Keratinocyte (primary cell): Measurements from ENCODE around the gene FANCF. TPM values are rescaled to one million over a fixed set of nuclear protein-coding genes. Genes with fewer than 3 reads are reported as not detected.

ENCODE experiments used
- DNase-seq: peaks from one replicate; pipeline ENCODE4 v3.0.0-alpha.2; 2011; ENCODE audit warnings: low read depth, missing footprints, low spot score
- FAIRE-seq: peaks from 2 replicates; lab custom pipeline; 2011; peaks lifted over from hg19 to GRCh38; lab: Jason Lieb, UNC
- H2AFZ ChIP-seq: 2 replicates; pipeline ENCODE4 v1.6.0; 2012; ENCODE audit warnings: low read length, control low read depth, inconsistent platforms; ENCODE audit not compliant: control insufficient read depth
- H3K27ac ChIP-seq: 2 replicates; pipeline ENCODE4 v1.5.1; 2011; ENCODE audit warnings: low read length; ENCODE audit not compliant: control insufficient read depth, insufficient read depth
- H3K27me3 ChIP-seq: 3 replicates; pipeline ENCODE4 v1.6.0; 2011; ENCODE audit warnings: low read length; ENCODE audit not compliant: control insufficient read depth, insufficient read depth; ENCODE audit errors: extremely low read depth
- H3K36me3 ChIP-seq, 2 experiments: 2 replicates in 1 of 2; 3 replicates in 1 of 2; pipeline ENCODE4 v1.5.1; 2011; ENCODE audit warnings: low read length in 2 of 2, mild to moderate bottlenecking in 1 of 2; ENCODE audit not compliant: control insufficient read depth in 2 of 2, insufficient read depth in 2 of 2; ENCODE audit errors: extremely low read depth in 1 of 2
- H3K4me1 ChIP-seq: 3 replicates; pipeline ENCODE4 v1.5.1; 2011; ENCODE audit warnings: low read length; ENCODE audit not compliant: control insufficient read depth, insufficient read depth; ENCODE audit errors: extremely low read depth
- H3K4me2 ChIP-seq: 3 replicates; pipeline ENCODE4 v1.6.0; 2011; ENCODE audit warnings: low read depth, low read length; ENCODE audit not compliant: control insufficient read depth, insufficient read depth; ENCODE audit errors: extremely low read depth
- H3K4me3 ChIP-seq, 3 experiments: fragments of 200-600 bp in 1 of 3; sonication (generic) in 1 of 3; 2 replicates in 2 of 3; 3 replicates in 1 of 3; pipeline ENCODE4 v1.5.1; 2011 to 2016; ENCODE audit warnings: low read length in 3 of 3, mild to moderate bottlenecking in 3 of 3, control low read depth in 2 of 3, inconsistent platforms in 1 of 3, low read depth in 1 of 3, mixed read lengths in 1 of 3, mixed run types in 1 of 3, moderate library complexity in 1 of 3; ENCODE audit not compliant: control insufficient read depth in 2 of 3, insufficient read depth in 2 of 3; ENCODE audit errors: extremely low read depth in 1 of 3
- H3K79me2 ChIP-seq: 2 replicates; pipeline ENCODE4 v1.6.0; 2012; ENCODE audit warnings: low read length; ENCODE audit not compliant: control insufficient read depth, insufficient read depth
- H3K9ac ChIP-seq: 3 replicates; pipeline ENCODE4 v1.6.0; 2011; ENCODE audit warnings: low read length; ENCODE audit not compliant: control insufficient read depth, insufficient read depth; ENCODE audit errors: extremely low read depth
- H3K9me1 ChIP-seq: 3 replicates; pipeline ENCODE4 v1.6.0; 2011; ENCODE audit warnings: low read length; ENCODE audit not compliant: control insufficient read depth, insufficient read depth; ENCODE audit errors: extremely low read depth
- H3K9me3 ChIP-seq: 2 replicates; pipeline ENCODE4 v1.5.1; 2012; ENCODE audit warnings: low read depth, low read length; ENCODE audit not compliant: control insufficient read depth
- H4K20me1 ChIP-seq: 3 replicates; pipeline ENCODE4 v1.6.0; 2011; ENCODE audit warnings: low read length; ENCODE audit not compliant: control insufficient read depth, insufficient read depth; ENCODE audit errors: extremely low read depth
- EZH2 ChIP-seq: IDR thresholded peaks from one replicate; pipeline ENCODE4 v1.6.1; 2012; ENCODE audit warnings: inconsistent platforms, mild to moderate bottlenecking, low read length, moderate library complexity
- dilution Hi-C: fragments of 300-500 bp; cut with MboI; formaldehyde crosslinking; loops from one replicate; pipeline ENCODE4 v1.7.0; 2020; ENCODE audit warnings: low sequenced_read_pairs; ENCODE audit not compliant: extremely low pct_ligation_motif_present
- polyA minus RNA-seq, 3 experiments: library from RNA; depleted of rRNA, polyadenylated mRNA; stranded (reverse); fragments of >200 nt; gene quantifications; 1 replicate in 1 of 3; 2 replicates in 1 of 3; 3 replicates in 1 of 3; pipeline ENCODE4 v1.2.3, GENCODE V29; 2011
- polyA plus RNA-seq, 5 experiments: library from polyadenylated mRNA; depleted of rRNA in 3 of 5; stranded (reverse) in 3 of 5; stranded (forward) in 1 of 5; unstranded in 1 of 5; fragments of >200 nt; gene quantifications; 1 replicate in 1 of 5; 2 replicates in 3 of 5; 3 replicates in 1 of 5; pipeline versions ENCODE4 v1.2.1 to v1.2.3, GENCODE V29; 2011 to 2012; ENCODE audit warnings: missing spikeins in 2 of 5, low read depth in 1 of 5, low replicate concordance in 1 of 5
- TF ChIP-seq, protein P1 (sequence below), 3 experiments: IDR thresholded peaks in 1 of 3; conservative IDR thresholded peaks in 1 of 3; optimal IDR thresholded peaks in 1 of 3; 2 replicates in 2 of 3; 3 replicates in 1 of 3; pipeline versions ENCODE3 to v1.5.1; 2011; ENCODE audit warnings: low read length in 3 of 3, mild to moderate bottlenecking in 3 of 3, moderate library complexity in 2 of 3, control low read depth in 1 of 3, inconsistent platforms in 1 of 3; ENCODE audit not compliant: insufficient read depth in 2 of 3; ENCODE audit errors: extremely low read depth in 1 of 3

Gene FANCF, protein sequence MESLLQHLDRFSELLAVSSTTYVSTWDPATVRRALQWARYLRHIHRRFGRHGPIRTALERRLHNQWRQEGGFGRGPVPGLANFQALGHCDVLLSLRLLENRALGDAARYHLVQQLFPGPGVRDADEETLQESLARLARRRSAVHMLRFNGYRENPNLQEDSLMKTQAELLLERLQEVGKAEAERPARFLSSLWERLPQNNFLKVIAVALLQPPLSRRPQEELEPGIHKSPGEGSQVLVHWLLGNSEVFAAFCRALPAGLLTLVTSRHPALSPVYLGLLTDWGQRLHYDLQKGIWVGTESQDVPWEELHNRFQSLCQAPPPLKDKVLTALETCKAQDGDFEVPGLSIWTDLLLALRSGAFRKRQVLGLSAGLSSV
- polyA plus RNA-seq (3.2 to 5.8 TPM (median 5.2 TPM) in 3 replicates), polyA minus RNA-seq (1.5 to 3.4 TPM (median 2.9 TPM) in 3 replicates)
- polyA plus RNA-seq (2011; ENCODE audit: low read depth): 1.1 TPM
- polyA plus RNA-seq (2011; cell fraction: cytosol; rRNA removed): 3.8 and 5.0 TPM in 2 replicates
- polyA plus RNA-seq (2011; cell fraction: nucleus; rRNA removed): 4.3 and 4.7 TPM in 2 replicates
- 3.4 and 6.6 TPM in 2 replicates for polyA plus RNA-seq (2012; ENCODE audit: low replicate concordance)
- polyA minus RNA-seq (2011; cell fraction: cytosol; rRNA and poly(A)+ RNA removed): 4.8 TPM
- polyA minus RNA-seq (2011; cell fraction: nucleus; rRNA and poly(A)+ RNA removed): 3.2 and 3.3 TPM in 2 replicates

DNA sequence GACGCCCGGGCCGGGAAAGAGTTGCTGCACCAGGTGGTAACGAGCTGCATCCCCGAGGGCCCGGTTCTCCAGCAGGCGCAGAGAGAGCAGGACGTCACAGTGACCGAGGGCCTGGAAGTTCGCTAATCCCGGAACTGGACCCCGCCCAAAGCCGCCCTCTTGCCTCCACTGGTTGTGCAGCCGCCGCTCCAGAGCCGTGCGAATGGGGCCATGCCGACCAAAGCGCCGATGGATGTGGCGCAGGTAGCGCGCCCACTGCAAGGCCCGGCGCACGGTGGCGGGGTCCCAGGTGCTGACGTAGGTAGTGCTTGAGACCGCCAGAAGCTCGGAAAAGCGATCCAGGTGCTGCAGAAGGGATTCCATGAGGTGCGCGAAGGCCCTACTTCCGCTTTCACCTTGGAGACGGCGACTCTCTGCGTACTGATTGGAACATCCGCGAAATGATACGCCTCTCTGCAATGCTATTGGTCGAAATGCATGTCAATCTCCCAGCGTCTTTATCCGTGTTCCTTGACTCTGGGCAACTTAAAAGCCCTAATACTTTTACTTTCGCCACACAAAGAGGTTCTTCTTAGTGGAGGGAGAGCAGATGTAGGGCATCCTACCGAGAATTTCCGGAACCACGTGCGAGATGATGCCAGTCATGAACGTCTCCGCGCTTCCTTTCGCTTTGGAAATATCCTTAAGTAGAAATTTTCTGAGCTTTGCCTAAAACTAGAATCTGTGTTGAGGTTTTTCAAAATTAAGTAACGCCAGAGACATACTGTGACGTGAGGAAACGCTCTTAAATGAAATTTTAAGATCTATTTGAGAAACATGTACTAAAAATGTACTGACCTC, at the start of gene FANCF:
Gene FANCF, minus strand, starts transcription at position 376 of the 840 bp plus-strand sequence. Its CDS starts 13 bp downstream, at position 363.
- TF ChIP-seq, protein P1, sequence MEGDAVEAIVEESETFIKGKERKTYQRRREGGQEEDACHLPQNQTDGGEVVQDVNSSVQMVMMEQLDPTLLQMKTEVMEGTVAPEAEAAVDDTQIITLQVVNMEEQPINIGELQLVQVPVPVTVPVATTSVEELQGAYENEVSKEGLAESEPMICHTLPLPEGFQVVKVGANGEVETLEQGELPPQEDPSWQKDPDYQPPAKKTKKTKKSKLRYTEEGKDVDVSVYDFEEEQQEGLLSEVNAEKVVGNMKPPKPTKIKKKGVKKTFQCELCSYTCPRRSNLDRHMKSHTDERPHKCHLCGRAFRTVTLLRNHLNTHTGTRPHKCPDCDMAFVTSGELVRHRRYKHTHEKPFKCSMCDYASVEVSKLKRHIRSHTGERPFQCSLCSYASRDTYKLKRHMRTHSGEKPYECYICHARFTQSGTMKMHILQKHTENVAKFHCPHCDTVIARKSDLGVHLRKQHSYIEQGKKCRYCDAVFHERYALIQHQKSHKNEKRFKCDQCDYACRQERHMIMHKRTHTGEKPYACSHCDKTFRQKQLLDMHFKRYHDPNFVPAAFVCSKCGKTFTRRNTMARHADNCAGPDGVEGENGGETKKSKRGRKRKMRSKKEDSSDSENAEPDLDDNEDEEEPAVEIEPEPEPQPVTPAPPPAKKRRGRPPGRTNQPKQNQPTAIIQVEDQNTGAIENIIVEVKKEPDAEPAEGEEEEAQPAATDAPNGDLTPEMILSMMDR (optimal IDR thresholded peaks at IDR 0.05 in 1 of 3, IDR thresholded peaks at IDR 0.05 in 1 of 3, conservative IDR thresholded peaks at IDR 0.05 in 1 of 3; ENCODE audit: extremely low read depth in 1 of 3, insufficient read depth in 2 of 3, low read length in 3 of 3): no peak
- TF ChIP-seq EZH2: no peak
- H4K20me1 ChIP-seq: no peaks in the 10 kb centered on the region
- H3K36me3 ChIP-seq: no peaks in the 10 kb centered on the region
- H3K4me1 ChIP-seq: peaks cover 8% of the 10 kb centered on the region
- peak within 1 kb of the TSS; percentile 73 for H3K27ac ChIP-seq
- H3K9me1 ChIP-seq: no peaks in the 10 kb centered on the region
- H2AFZ ChIP-seq: peak within 1 kb of the TSS; percentile 97
- FAIRE-seq: peak; percentile 92
- peak; percentile 94 for DNase-seq
- H3K79me2 ChIP-seq: peaks cover 17% of the 10 kb centered on the region
- no peaks in the 10 kb centered on the region for H3K9me3 ChIP-seq
- H3K4me2 ChIP-seq: peak within 1 kb of the TSS; percentile 91
- H3K4me3 ChIP-seq: peak within 1 kb of the TSS; percentile 73 to 93 (median 77)
- dilution Hi-C loops: no loop called here
- no peaks in the 10 kb centered on the region for H3K27me3 ChIP-seq
- H3K9ac ChIP-seq: peak within 1 kb of the TSS; percentile 84

DNA sequence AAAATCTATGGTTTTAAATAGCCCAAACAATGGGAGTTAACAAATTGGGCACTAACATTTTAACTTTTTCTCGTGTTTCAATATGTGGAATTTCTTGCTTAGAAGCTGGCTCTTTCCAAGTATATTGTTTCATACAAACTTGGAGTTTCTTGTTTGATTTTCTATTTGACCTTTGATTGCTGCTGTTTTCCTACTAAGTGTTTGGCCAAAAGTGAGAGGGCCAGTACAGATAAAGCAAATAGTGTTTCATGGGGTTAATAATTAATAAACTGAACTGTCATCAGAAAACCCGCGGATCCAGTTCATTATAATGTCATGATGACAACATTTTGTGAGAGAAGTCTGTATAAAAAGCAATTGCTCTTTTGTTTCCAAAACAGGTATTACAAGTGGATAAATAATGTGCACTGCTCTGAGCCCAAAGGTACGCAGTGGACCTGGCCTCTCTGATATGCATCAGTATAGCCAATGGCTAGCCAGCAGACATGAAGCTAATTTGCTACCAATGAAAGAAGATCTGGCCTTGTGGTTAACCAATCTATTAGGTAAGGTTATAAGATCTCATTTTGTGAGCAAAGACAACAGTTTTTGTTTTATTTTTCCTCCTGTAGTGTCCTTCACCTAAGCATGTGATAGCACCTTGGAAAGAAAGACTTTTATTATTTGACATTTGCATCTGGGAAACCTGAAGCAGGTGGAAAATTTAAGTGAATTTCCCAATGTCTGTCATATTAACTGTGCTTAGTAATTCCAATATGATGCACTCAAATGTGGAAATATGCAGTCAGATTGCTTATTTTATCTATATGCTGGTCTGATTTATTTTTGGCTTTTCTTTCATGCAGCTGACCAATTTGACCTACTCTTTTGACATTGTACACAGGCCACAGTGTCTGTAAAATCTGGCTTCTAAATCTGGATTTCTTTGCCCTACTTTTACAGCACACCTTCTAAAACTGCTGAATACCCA, 49.1 kb upstream of the FANCF start:
- H3K36me3 ChIP-seq: no peaks in the 10 kb centered on the region
- no peaks in the 10 kb centered on the region for H4K20me1 ChIP-seq
- H3K4me1 ChIP-seq: no peaks in the 10 kb centered on the region
- no peaks in the 10 kb centered on the region for H3K79me2 ChIP-seq
- DNase-seq (no peak), FAIRE-seq (no peak)
- H3K27me3 ChIP-seq: no peaks in the 10 kb centered on the region
- H2AFZ ChIP-seq: no peak overlapping the region
- dilution Hi-C loops: loop anchor here (25.0 kb wide), 1 partner anchor 113 kb away; no protein-coding TSS in a partner anchor
- H3K9ac ChIP-seq: no peak overlapping the region
- TF ChIP-seq EZH2: no peak
- no peaks in the 10 kb centered on the region for H3K9me3 ChIP-seq
- H3K9me1 ChIP-seq: no peaks in the 10 kb centered on the region
- H3K27ac ChIP-seq: no peak overlapping the region
- no peak overlapping the region for H3K4me3 ChIP-seq
- H3K4me2 ChIP-seq: no peak overlapping the region
